ENCODE data around the gene NR1D1.
A peak's percentile ranks its signal among the peaks of the same experiment; 100 is the strongest.

Gene NR1D1

DNA sequence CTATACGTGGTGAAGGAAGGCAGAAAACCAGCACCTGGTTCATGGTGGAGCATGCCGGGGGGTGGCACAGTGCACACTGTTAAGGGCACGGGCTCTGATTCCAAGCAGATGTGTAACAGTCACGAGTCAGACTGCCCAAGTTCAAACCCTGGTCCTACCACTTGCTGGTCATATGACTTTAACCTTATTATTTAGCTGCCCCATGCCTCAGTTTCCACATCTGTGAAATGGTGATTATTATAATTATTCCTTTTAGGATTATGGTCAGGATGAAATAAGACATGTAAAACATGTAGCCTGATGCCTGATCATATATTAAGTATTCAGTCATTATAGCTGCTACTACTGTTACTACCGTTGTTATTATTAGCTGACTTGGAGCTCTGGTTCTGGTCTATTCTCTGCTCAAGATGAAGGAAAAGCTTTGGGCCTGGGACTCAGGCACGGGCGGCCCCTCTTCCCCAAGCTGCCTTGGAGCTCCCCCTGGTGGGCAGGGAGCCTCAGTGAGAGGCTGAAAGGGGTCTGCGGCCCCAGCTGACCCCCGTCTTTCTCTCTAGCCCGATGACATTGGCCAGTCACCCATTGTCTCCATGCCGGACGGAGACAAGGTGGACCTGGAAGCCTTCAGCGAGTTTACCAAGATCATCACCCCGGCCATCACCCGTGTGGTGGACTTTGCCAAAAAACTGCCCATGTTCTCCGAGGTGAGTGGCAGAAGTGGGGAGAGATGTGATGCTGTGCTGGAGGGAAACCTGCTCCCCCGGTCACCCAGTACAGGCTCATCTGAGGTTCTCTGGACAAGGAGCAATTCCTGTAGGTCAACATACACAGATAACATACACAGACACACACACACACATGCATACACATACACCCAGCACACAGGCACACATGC lies 14.0 kb downstream of the NR1D1 start:
- Histone ChIP-seq H3F3A (ENCODE audit: insufficient read depth, low read length) (no peaks in the 10 kb centered on the region), H3K4me2 (ENCODE audit: low read length) (no peak overlapping the region), H3K79me2 (ENCODE audit: insufficient read depth, low read length) (no peaks in the 10 kb centered on the region), H3K9me2 (ENCODE audit: low read depth, low read length) (no peaks in the 10 kb centered on the region), H3K36me3 (ENCODE audit: insufficient read depth, low read length) (no peaks in the 10 kb centered on the region), H3K9ac (ENCODE audit: low read length) (no peak overlapping the region), H3K27ac (ENCODE audit: low read depth, low read length, poor library complexity, severe bottlenecking) (no peak overlapping the region), H3K9me3 (ENCODE audit: low read length) (no peaks in the 10 kb centered on the region), H3K4me3 (ENCODE audit: low read depth, low read length, poor library complexity, severe bottlenecking) (no peak overlapping the region), H3K4me1 (ENCODE audit: insufficient read depth, low read length, severe bottlenecking) (no peaks in the 10 kb centered on the region), H3K27me3 (ENCODE audit: insufficient read depth, low read length) (no peaks in the 10 kb centered on the region), H4K20me1 (ENCODE audit: insufficient read depth, low read length) (no peaks in the 10 kb centered on the region), H2AFZ (ENCODE audit: low read length) (no peak overlapping the region)
- TF ChIP-seq EZH2 (IDR thresholded peaks at IDR 0.05; ENCODE audit: borderline replicate concordance, low read length): no peak
- TF ChIP-seq, protein P1, sequence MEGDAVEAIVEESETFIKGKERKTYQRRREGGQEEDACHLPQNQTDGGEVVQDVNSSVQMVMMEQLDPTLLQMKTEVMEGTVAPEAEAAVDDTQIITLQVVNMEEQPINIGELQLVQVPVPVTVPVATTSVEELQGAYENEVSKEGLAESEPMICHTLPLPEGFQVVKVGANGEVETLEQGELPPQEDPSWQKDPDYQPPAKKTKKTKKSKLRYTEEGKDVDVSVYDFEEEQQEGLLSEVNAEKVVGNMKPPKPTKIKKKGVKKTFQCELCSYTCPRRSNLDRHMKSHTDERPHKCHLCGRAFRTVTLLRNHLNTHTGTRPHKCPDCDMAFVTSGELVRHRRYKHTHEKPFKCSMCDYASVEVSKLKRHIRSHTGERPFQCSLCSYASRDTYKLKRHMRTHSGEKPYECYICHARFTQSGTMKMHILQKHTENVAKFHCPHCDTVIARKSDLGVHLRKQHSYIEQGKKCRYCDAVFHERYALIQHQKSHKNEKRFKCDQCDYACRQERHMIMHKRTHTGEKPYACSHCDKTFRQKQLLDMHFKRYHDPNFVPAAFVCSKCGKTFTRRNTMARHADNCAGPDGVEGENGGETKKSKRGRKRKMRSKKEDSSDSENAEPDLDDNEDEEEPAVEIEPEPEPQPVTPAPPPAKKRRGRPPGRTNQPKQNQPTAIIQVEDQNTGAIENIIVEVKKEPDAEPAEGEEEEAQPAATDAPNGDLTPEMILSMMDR (IDR thresholded peaks at IDR 0.05; ENCODE audit: low read length): peak; percentile 94

DNA sequence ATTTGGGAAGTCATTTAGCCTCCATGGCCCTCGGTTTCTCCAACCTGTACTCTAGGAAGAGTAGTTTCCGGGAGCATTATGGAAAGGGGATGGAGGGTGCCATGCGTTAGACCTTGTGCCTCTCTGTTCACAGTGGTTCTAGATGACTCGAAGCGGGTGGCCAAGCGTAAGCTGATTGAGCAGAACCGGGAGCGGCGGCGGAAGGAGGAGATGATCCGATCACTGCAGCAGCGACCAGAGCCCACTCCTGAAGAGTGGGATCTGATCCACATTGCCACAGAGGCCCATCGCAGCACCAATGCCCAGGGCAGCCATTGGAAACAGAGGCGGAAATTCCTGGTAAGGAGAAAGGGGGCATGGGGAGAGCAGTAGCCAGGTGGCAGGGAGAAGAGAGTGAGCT lies 15.9 kb downstream of the NR1D1 start:
- Histone ChIP-seq H3K9ac (ENCODE audit: low read length) (no peak overlapping the region), H4K20me1 (ENCODE audit: insufficient read depth, low read length) (no peaks in the 10 kb centered on the region), H3K27me3 (ENCODE audit: insufficient read depth, low read length) (no peaks in the 10 kb centered on the region), H3K9me2 (ENCODE audit: low read depth, low read length) (no peaks in the 10 kb centered on the region), H3K4me3 (ENCODE audit: low read depth, low read length, poor library complexity, severe bottlenecking) (no peak overlapping the region), H3K4me1 (ENCODE audit: insufficient read depth, low read length, severe bottlenecking) (no peaks in the 10 kb centered on the region), H3K79me2 (ENCODE audit: insufficient read depth, low read length) (no peaks in the 10 kb centered on the region), H2AFZ (ENCODE audit: low read length) (no peak overlapping the region), H3F3A (ENCODE audit: insufficient read depth, low read length) (no peaks in the 10 kb centered on the region), H3K27ac (ENCODE audit: low read depth, low read length, poor library complexity, severe bottlenecking) (no peak overlapping the region), H3K4me2 (ENCODE audit: low read length) (no peak overlapping the region), H3K36me3 (ENCODE audit: insufficient read depth, low read length) (no peaks in the 10 kb centered on the region), H3K9me3 (ENCODE audit: low read length) (no peaks in the 10 kb centered on the region)
- TF ChIP-seq, protein P1 (IDR thresholded peaks at IDR 0.05; ENCODE audit: low read length): no peak

DNA sequence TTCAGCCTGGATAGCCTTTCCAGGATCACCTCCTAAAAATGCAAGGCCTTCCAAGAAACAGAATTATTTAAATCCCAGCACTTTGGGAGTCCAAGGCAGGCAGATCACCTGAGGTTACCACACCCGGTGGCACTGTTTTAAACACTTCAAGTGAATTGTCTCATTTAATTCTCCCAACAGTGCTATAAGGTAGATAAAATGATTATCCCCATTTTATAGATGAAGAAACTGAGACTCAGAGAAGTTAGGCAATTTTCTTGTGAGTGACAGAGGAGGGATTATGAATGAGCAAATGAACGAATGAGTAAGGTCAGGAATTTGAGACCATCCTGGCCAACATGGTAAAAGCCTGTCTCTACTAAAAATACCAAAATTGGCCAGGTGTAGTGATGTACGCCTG lies 20.8 kb downstream of the NR1D1 start:
- no peak overlapping the region for H3K27ac ChIP-seq (ENCODE audit: low read depth, low read length, poor library complexity, severe bottlenecking)

More for the DNA sequence above, 20.8 kb downstream of the NR1D1 start:
- Histone ChIP-seq H3K9ac (ENCODE audit: low read length) (no peak overlapping the region), H2AFZ (ENCODE audit: low read length) (no peak overlapping the region), H3K4me1 (ENCODE audit: insufficient read depth, low read length, severe bottlenecking) (peaks cover 12% of the 10 kb centered on the region), H3K79me2 (ENCODE audit: insufficient read depth, low read length) (no peaks in the 10 kb centered on the region), H3K36me3 (ENCODE audit: insufficient read depth, low read length) (no peaks in the 10 kb centered on the region; the same call in 1 of the 2 replicates), H4K20me1 (ENCODE audit: insufficient read depth, low read length) (no peaks in the 10 kb centered on the region), H3K4me3 (ENCODE audit: low read depth, low read length, poor library complexity, severe bottlenecking) (no peak overlapping the region), H3K9me2 (ENCODE audit: low read depth, low read length) (no peaks in the 10 kb centered on the region), H3F3A (ENCODE audit: insufficient read depth, low read length) (no peaks in the 10 kb centered on the region), H3K4me2 (ENCODE audit: low read length) (no peak overlapping the region), H3K27me3 (ENCODE audit: insufficient read depth, low read length) (no peaks in the 10 kb centered on the region), H3K9me3 (ENCODE audit: low read length) (no peaks in the 10 kb centered on the region)
- TF ChIP-seq, protein P1 (IDR thresholded peaks at IDR 0.05; ENCODE audit: low read length): no peak
- TF ChIP-seq EZH2 (IDR thresholded peaks at IDR 0.05; ENCODE audit: borderline replicate concordance, low read length): no peak

Data from OCI-LY1 (cell line).